H9 (cell line): ENCODE results near the gene JAK2. TPM values are rescaled to one million over a fixed set of nuclear protein-coding genes. Genes with fewer than 3 reads are reported as not detected.

Experiments
- DNase-seq: peaks from one replicate; pipeline ENCODE4 v3.0.0-alpha.2; 2017
- H2AFZ ChIP-seq: one replicate; pipeline ENCODE4 v1.6.1; 2013; ENCODE audit warnings: mild to moderate bottlenecking, low read length, control low read depth, moderate library complexity
- H2AK5ac ChIP-seq: 2 replicates; pipeline ENCODE4 v1.6.1; 2013; ENCODE audit warnings: low read length, control low read depth, mixed read lengths; ENCODE audit not compliant: insufficient read length
- H2BK120ac ChIP-seq: one replicate; pipeline ENCODE4 v1.6.1; 2013; ENCODE audit warnings: low read depth, mild to moderate bottlenecking, low read length, control low read depth, inconsistent platforms; ENCODE audit not compliant: poor library complexity, severe bottlenecking
- H2BK12ac ChIP-seq: 2 replicates; pipeline ENCODE4 v1.6.1; 2013; ENCODE audit warnings: low read length, control low read depth, mixed read lengths, low read depth; ENCODE audit not compliant: insufficient read length
- H2BK15ac ChIP-seq: 2 replicates; pipeline ENCODE4 v1.6.1; 2013; ENCODE audit warnings: low read depth, low read length, control low read depth
- H2BK20ac ChIP-seq: one replicate; pipeline ENCODE4 v1.6.1; 2013; ENCODE audit warnings: low read depth, mild to moderate bottlenecking, low read length, control low read depth, inconsistent platforms; ENCODE audit not compliant: poor library complexity, severe bottlenecking
- H2BK5ac ChIP-seq: 2 replicates; pipeline ENCODE4 v1.6.1; 2013; ENCODE audit warnings: low read length, control low read depth, mixed read lengths; ENCODE audit not compliant: insufficient read length
- H3K14ac ChIP-seq: 2 replicates; pipeline ENCODE4 v1.6.1; 2013; ENCODE audit warnings: low read length, control low read depth; ENCODE audit not compliant: insufficient read depth
- H3K18ac ChIP-seq: 2 replicates; pipeline ENCODE4 v1.6.1; 2013; ENCODE audit warnings: low read depth, mild to moderate bottlenecking, mixed read lengths, low read length, control low read depth; ENCODE audit not compliant: insufficient read length
- H3K23ac ChIP-seq: 2 replicates; pipeline ENCODE4 v1.6.1; 2013; ENCODE audit warnings: low read length, control low read depth, mixed read lengths, low read depth; ENCODE audit not compliant: insufficient read length
- H3K23me2 ChIP-seq: 2 replicates; pipeline ENCODE4 v1.6.1; 2013; ENCODE audit warnings: low read depth, mild to moderate bottlenecking, mixed read lengths, low read length, control low read depth; ENCODE audit not compliant: insufficient read length, poor library complexity, severe bottlenecking
- H3K27ac ChIP-seq: 2 replicates; pipeline ENCODE4 v1.5.1; 2013; ENCODE audit warnings: low read length, control low read depth, mixed read lengths, low read depth; ENCODE audit not compliant: insufficient read length
- H3K27me3 ChIP-seq: 2 replicates; pipeline ENCODE4 v1.6.1; 2013; ENCODE audit warnings: low read length, control low read depth, inconsistent platforms; ENCODE audit not compliant: insufficient read depth
- H3K4ac ChIP-seq: 2 replicates; pipeline ENCODE4 v1.6.1; 2013; ENCODE audit warnings: low read depth, mild to moderate bottlenecking, control low read depth, inconsistent platforms, low read length, moderate library complexity
- H3K4me1 ChIP-seq: 2 replicates; pipeline ENCODE4 v1.6.1; 2013; ENCODE audit warnings: low read length, control low read depth, inconsistent platforms; ENCODE audit not compliant: insufficient read depth
- H3K4me2 ChIP-seq: 2 replicates; pipeline ENCODE4 v1.6.1; 2013; ENCODE audit warnings: low read length, control low read depth, mixed read lengths; ENCODE audit not compliant: insufficient read length, insufficient read depth
- H3K56ac ChIP-seq: 2 replicates; pipeline ENCODE4 v1.6.1; 2013; ENCODE audit warnings: low read depth, mild to moderate bottlenecking, mixed read lengths, low read length, control low read depth; ENCODE audit not compliant: insufficient read length
- H3K79me1 ChIP-seq: 2 replicates; pipeline ENCODE4 v1.6.1; 2013; ENCODE audit warnings: low read depth, mild to moderate bottlenecking, moderate library complexity, low read length, control low read depth, inconsistent platforms; ENCODE audit not compliant: insufficient read depth, poor library complexity, severe bottlenecking
- H3K79me2 ChIP-seq: 2 replicates; pipeline ENCODE4 v1.6.1; 2013; ENCODE audit warnings: low read length, control low read depth, inconsistent platforms; ENCODE audit not compliant: insufficient read depth
- H3K9ac ChIP-seq: 2 replicates; pipeline ENCODE4 v1.6.1; 2013; ENCODE audit warnings: low read length, control low read depth, mixed read lengths; ENCODE audit not compliant: insufficient read length; ENCODE audit errors: extremely low read depth
- H3K9me3 ChIP-seq: one replicate; pipeline ENCODE4 v1.6.1; 2013; ENCODE audit warnings: low read depth, low read length, inconsistent platforms; ENCODE audit not compliant: control insufficient read depth
- H3T11ph ChIP-seq: one replicate; pipeline ENCODE4 v1.6.1; 2013; ENCODE audit warnings: mild to moderate bottlenecking, low read length, control low read depth, inconsistent platforms
- H4K20me1 ChIP-seq: one replicate; pipeline ENCODE4 v1.6.1; 2013; ENCODE audit not compliant: control insufficient read depth, insufficient read length, insufficient read depth
- H4K5ac ChIP-seq: 2 replicates; pipeline ENCODE4 v1.6.1; 2013; ENCODE audit warnings: low read depth, mild to moderate bottlenecking, mixed read lengths, low read length, control low read depth; ENCODE audit not compliant: insufficient read length
- H4K8ac ChIP-seq: replicated peaks from 2 replicates; pipeline ENCODE4 v1.6.1; 2013; ENCODE audit warnings: low read length, control low read depth, mixed read lengths, low read depth; ENCODE audit not compliant: insufficient read length
- H4K91ac ChIP-seq: 2 replicates; pipeline ENCODE4 v1.6.1; 2013; ENCODE audit warnings: low read depth, mild to moderate bottlenecking, moderate library complexity, mixed read lengths, low read length, control low read depth; ENCODE audit not compliant: insufficient read length
- H3K27ac Mint-ChIP-seq, 3 experiments: 2 replicates in 2 of 3; 3 replicates in 1 of 3; pipeline ENCODE4 v1.8.0; 2020 to 2021; ENCODE audit warnings: mixed read lengths in 3 of 3, mild to moderate bottlenecking in 1 of 3, moderate library complexity in 1 of 3
- H3K27me3 Mint-ChIP-seq: 2 replicates; pipeline ENCODE4 v1.8.0; 2021; ENCODE audit warnings: low read depth, mild to moderate bottlenecking, moderate library complexity, mixed read lengths
- H3K36me3 Mint-ChIP-seq, 3 experiments: 2 replicates in 2 of 3; 3 replicates in 1 of 3; pipeline ENCODE4 v1.8.0; 2020 to 2021; ENCODE audit warnings: low read depth in 3 of 3, mixed read lengths in 3 of 3; ENCODE audit not compliant: insufficient read depth in 1 of 3
- H3K4me1 Mint-ChIP-seq, 2 experiments: 2 replicates each; pipeline ENCODE4 v1.8.0; 2020; ENCODE audit warnings: mixed read lengths in 2 of 2
- H3K4me3 Mint-ChIP-seq, 2 experiments: 2 replicates in 1 of 2; 3 replicates in 1 of 2; pipeline ENCODE4 v1.8.0; 2020 to 2021; ENCODE audit warnings: mild to moderate bottlenecking in 2 of 2, mixed read lengths in 2 of 2, moderate library complexity in 1 of 2
- H3K9me3 Mint-ChIP-seq, 2 experiments: 2 replicates in 1 of 2; 3 replicates in 1 of 2; pipeline ENCODE4 v1.8.0; 2020; ENCODE audit warnings: mild to moderate bottlenecking in 2 of 2, mixed read lengths in 2 of 2, moderate library complexity in 1 of 2
- WGBS: extraction: QIAGEN DNeasy Blood & Tissue Kit; methylation state at CpG from one replicate; pipeline ENCODE4 v1.1.7; 2013; ENCODE audit warnings: missing lambda C conversion rate, low lambda C conversion rate, mixed read lengths; ENCODE audit not compliant: insufficient read length; ENCODE audit errors: extremely low coverage; 5-methylcytosine and 5-hydroxymethylcytosine counted together
- total RNA-seq: library from RNA; stranded (reverse); gene quantifications from 2 replicates; pipeline ENCODE4 v1.2.1, GENCODE V29; 2021
- TF ChIP-seq, protein P1 (sequence below): fragments of 200-600 bp; sonication (generic); conservative IDR thresholded peaks from 3 replicates; pipeline ENCODE4 v1.8.0; 2021; ENCODE audit warnings: antibody characterized with exemption, mild to moderate bottlenecking

The JAK2 gene
- total RNA-seq, 1 experiment from 2014 or later: 3.4 TPM

DNA sequence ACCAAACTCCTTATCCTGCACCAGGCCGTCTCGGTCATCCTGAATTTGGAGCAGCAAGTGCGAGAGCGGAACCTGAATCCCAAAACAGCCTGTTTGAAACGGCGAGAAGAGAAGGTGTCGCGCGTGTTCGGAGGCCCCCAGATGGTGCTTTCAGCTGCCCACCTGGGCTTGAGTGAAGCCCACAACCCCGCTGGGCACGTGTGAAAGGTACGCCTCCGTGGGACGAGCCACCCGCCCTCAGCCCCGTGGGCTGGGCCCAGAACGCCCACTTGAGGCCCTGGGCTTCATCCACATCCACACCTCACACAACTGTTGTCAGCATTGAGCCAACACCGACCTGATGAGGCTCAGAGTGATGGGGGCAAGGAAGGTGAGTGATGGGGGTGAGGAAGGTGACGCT is 127.6 kb downstream of the JAK2 start:
- no peak overlapping the region for H4K8ac ChIP-seq
- H2AK5ac ChIP-seq: no peak overlapping the region
- no peak overlapping the region for H2BK20ac ChIP-seq
- no peak overlapping the region for H3K27ac Mint-ChIP-seq
- H3K36me3 Mint-ChIP-seq: peaks cover 2 to 13% (median 4%) of the 10 kb centered on the region in 3 experiments; a peak in 5 of 7 replicates
- no peak overlapping the region for H3T11ph ChIP-seq
- no peak overlapping the region for H4K5ac ChIP-seq
- H3K56ac ChIP-seq: no peak overlapping the region
- no peaks in the 10 kb centered on the region for H3K27me3 Mint-ChIP-seq
- no peak overlapping the region for H3K4ac ChIP-seq
- no peaks in the 10 kb centered on the region for H3K79me1 ChIP-seq
- no peak overlapping the region for H4K91ac ChIP-seq
- H3K27ac ChIP-seq: no peak overlapping the region
- H3K4me1 Mint-ChIP-seq: no peaks in the 10 kb centered on the region
- no peaks in the 10 kb centered on the region for H3K4me1 ChIP-seq
- no peak overlapping the region for H3K4me3 Mint-ChIP-seq
- H3K79me2 ChIP-seq: no peaks in the 10 kb centered on the region
- H3K4me2 ChIP-seq: no peak overlapping the region
- no peaks in the 10 kb centered on the region for H3K23me2 ChIP-seq
- no peak overlapping the region for H3K9ac ChIP-seq
- TF ChIP-seq, protein P1, sequence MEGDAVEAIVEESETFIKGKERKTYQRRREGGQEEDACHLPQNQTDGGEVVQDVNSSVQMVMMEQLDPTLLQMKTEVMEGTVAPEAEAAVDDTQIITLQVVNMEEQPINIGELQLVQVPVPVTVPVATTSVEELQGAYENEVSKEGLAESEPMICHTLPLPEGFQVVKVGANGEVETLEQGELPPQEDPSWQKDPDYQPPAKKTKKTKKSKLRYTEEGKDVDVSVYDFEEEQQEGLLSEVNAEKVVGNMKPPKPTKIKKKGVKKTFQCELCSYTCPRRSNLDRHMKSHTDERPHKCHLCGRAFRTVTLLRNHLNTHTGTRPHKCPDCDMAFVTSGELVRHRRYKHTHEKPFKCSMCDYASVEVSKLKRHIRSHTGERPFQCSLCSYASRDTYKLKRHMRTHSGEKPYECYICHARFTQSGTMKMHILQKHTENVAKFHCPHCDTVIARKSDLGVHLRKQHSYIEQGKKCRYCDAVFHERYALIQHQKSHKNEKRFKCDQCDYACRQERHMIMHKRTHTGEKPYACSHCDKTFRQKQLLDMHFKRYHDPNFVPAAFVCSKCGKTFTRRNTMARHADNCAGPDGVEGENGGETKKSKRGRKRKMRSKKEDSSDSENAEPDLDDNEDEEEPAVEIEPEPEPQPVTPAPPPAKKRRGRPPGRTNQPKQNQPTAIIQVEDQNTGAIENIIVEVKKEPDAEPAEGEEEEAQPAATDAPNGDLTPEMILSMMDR: no peak
- no peak overlapping the region for H2BK120ac ChIP-seq
- no peak overlapping the region for H3K18ac ChIP-seq
- no peaks in the 10 kb centered on the region for H4K20me1 ChIP-seq
- H3K23ac ChIP-seq: no peak overlapping the region
- H3K9me3 Mint-ChIP-seq: peaks cover 0 to 6% of the 10 kb centered on the region in 2 experiments; a peak in 1 of 5 replicates
- no peak overlapping the region for H3K14ac ChIP-seq
- H3K27me3 ChIP-seq: no peaks in the 10 kb centered on the region
- H2BK5ac ChIP-seq: no peak overlapping the region
- DNase-seq: no peak
- no peak overlapping the region for H2BK15ac ChIP-seq
- H2BK12ac ChIP-seq: no peak overlapping the region
- no peaks in the 10 kb centered on the region for H3K9me3 ChIP-seq
- no peak overlapping the region for H2AFZ ChIP-seq
- no CpG with 5 or more reads among the region's 20 CpGs for WGBS
